Erythroblast (primary cell): ENCODE measurements around the gene MORC1.

Source experiments
- GATA1 ChIP-seq: IDR thresholded peaks from 2 replicates; pipeline ENCODE4 v1.6.1; 2011; ENCODE audit warnings: low read depth, mild to moderate bottlenecking, control low read depth, low read length, moderate library complexity
- POLR2A ChIP-seq: IDR thresholded peaks from 2 replicates; pipeline ENCODE4 v1.6.1; 2011; ENCODE audit warnings: mild to moderate bottlenecking, low read length

GRCh38 chr3:108959017-108959416 lies 158.9 kb downstream of the MORC1 start:
- no peak for TF ChIP-seq POLR2A
- no peak for TF ChIP-seq GATA1
